SK-N-SH (cell line): ENCODE data around the gene RGS14. TPM values are rescaled to one million over a fixed set of nuclear protein-coding genes. Genes with fewer than 3 reads are reported as not detected.

Experiments used
- CTCF ChIA-PET: fragments of 300-600, 350-600 bp; formaldehyde crosslinking; extraction: SDS; loops from one replicate; lab custom pipeline; 2021; lab: Yijun Ruan, JAX
- POLR2A ChIA-PET: fragments of 350-600 bp; sonication (Branson Sonifier 250); formaldehyde crosslinking; extraction: SDS; loops from one replicate; lab custom pipeline; 2020; ENCODE audit warnings: antibody characterized with exemption, inconsistent platforms; lab: Yijun Ruan, JAX
- DNase-seq: peaks from one replicate; pipeline ENCODE4 v3.0.0; 2012
- H2AFZ ChIP-seq: fragments of 200-600 bp; sonication (generic); 2 replicates; pipeline ENCODE4 v1.8.1; 2016; ENCODE audit warnings: antibody characterized with exemption, mild to moderate bottlenecking, low read depth
- H3F3A ChIP-seq: fragments of 200-600 bp; sonication (generic); replicated peaks from 2 replicates; pipeline ENCODE3; 2016; ENCODE audit warnings: antibody characterized with exemption, mild to moderate bottlenecking; ENCODE audit not compliant: insufficient read depth
- H3K27ac ChIP-seq, 2 experiments: fragments of 200-500 bp in 1 of 2; fragments of 200-600 bp in 1 of 2; sonication (Bioruptor generic) in 1 of 2; sonication (generic), shearing (Covaris generic) in 1 of 2; 2 replicates each; pipeline versions ENCODE4 v1.5.1 to v1.6.1; 2014 to 2016; ENCODE audit warnings: low read depth in 2 of 2, inconsistent platforms in 1 of 2, low read length in 1 of 2, mild to moderate bottlenecking in 1 of 2, mixed read lengths in 1 of 2
- H3K27me3 ChIP-seq: fragments of 200-600 bp; sonication (generic), shearing (Covaris generic); 2 replicates; pipeline ENCODE4 v1.6.1; 2016; ENCODE audit warnings: mixed run types; ENCODE audit not compliant: insufficient read depth
- H3K36me3 ChIP-seq, 2 experiments: fragments of 200-500 bp in 1 of 2; fragments of 200-600 bp in 1 of 2; sonication (Bioruptor generic) in 1 of 2; sonication (generic) in 1 of 2; replicated peaks in 1 of 2; 2 replicates each; pipeline versions ENCODE3 to v1.5.1; 2014 to 2016; ENCODE audit warnings: low read length in 1 of 2, mild to moderate bottlenecking in 1 of 2; ENCODE audit not compliant: insufficient read depth in 2 of 2, control insufficient read depth in 1 of 2
- H3K4me1 ChIP-seq, 2 experiments: fragments of 200-500 bp in 1 of 2; fragments of 200-600 bp in 1 of 2; sonication (Bioruptor generic) in 1 of 2; sonication (generic), shearing (Covaris generic) in 1 of 2; 2 replicates each; pipeline versions ENCODE4 v1.5.1 to v1.6.1; 2014 to 2016; ENCODE audit warnings: low read depth in 1 of 2, low read length in 1 of 2, mixed run types in 1 of 2; ENCODE audit not compliant: insufficient read depth in 2 of 2, control insufficient read depth in 1 of 2
- H3K4me2 ChIP-seq: fragments of 200-600 bp; sonication (generic), shearing (Covaris generic); 2 replicates; pipeline ENCODE4 v1.6.1; 2017; ENCODE audit warnings: mixed run types
- H3K4me3 ChIP-seq, 2 experiments: fragments of 200-500 bp in 1 of 2; fragments of 200-600 bp in 1 of 2; sonication (Bioruptor generic) in 1 of 2; sonication (generic), shearing (Covaris generic) in 1 of 2; 2 replicates each; pipeline versions ENCODE4 v1.5.1 to v1.8.1; 2014 to 2016; ENCODE audit warnings: low read depth in 2 of 2, inconsistent platforms in 1 of 2, low read length in 1 of 2, mild to moderate bottlenecking in 1 of 2, mixed read lengths in 1 of 2, moderate library complexity in 1 of 2
- H3K79me2 ChIP-seq: fragments of 200-600 bp; sonication (generic); 2 replicates; pipeline ENCODE4 v1.8.1; 2017; ENCODE audit warnings: mild to moderate bottlenecking; ENCODE audit not compliant: insufficient read depth
- H3K9ac ChIP-seq: fragments of 200-600 bp; sonication (generic); 2 replicates; pipeline ENCODE4 v1.6.1; 2017; ENCODE audit warnings: mixed run types
- H3K9me2 ChIP-seq: fragments of 200-600 bp; sonication (generic); 2 replicates; pipeline ENCODE4 v1.6.1; 2017; ENCODE audit warnings: mixed run types
- H3K9me3 ChIP-seq: fragments of 200-600 bp; sonication (generic); 2 replicates; pipeline ENCODE4 v1.6.1; 2017; ENCODE audit warnings: mixed run types, mild to moderate bottlenecking, moderate library complexity
- H4K20me1 ChIP-seq: fragments of 200-600 bp; sonication (generic); 2 replicates; pipeline ENCODE4 v1.6.1; 2017; ENCODE audit warnings: mild to moderate bottlenecking, mixed run types; ENCODE audit not compliant: insufficient read depth
- CTCF ChIP-seq: fragments of 200-600 bp; sonication (generic); IDR thresholded peaks from 2 replicates; pipeline ENCODE4 v1.6.1; 2017; ENCODE audit warnings: antibody characterized with exemption, mild to moderate bottlenecking, moderate library complexity
- EP300 ChIP-seq, 2 experiments: IDR thresholded peaks; 2 replicates each; pipeline versions ENCODE4 v1.4.0 to v1.6.1; 2012; ENCODE audit warnings: borderline replicate concordance in 1 of 2, low read depth in 1 of 2, low read length in 1 of 2
- EZH2phosphoT487 ChIP-seq: fragments of 200-600 bp; sonication (generic); IDR thresholded peaks from 2 replicates; pipeline ENCODE4 v1.6.1; 2017; ENCODE audit warnings: low read depth, mixed run types, mild to moderate bottlenecking, antibody characterized with exemption, moderate library complexity, borderline replicate concordance
- FOXJ3 ChIP-seq: sonication (generic); formaldehyde crosslinking; IDR thresholded peaks from 2 replicates; pipeline ENCODE4 v1.5.1; 2020; ENCODE audit warnings: mild to moderate bottlenecking, missing genetic modification reagents
- FOXM1 ChIP-seq: IDR thresholded peaks from 2 replicates; pipeline ENCODE4 v1.4.0; 2012; ENCODE audit warnings: low read depth, mild to moderate bottlenecking
- GABPA ChIP-seq: IDR thresholded peaks from 2 replicates; pipeline ENCODE4 v1.4.0; 2012; ENCODE audit warnings: low read depth, mild to moderate bottlenecking
- GATA2 ChIP-seq: sonication (generic); formaldehyde crosslinking; IDR thresholded peaks from 2 replicates; pipeline ENCODE4 v1.5.0; 2020; ENCODE audit warnings: mild to moderate bottlenecking, missing genetic modification reagents
- IRF3 ChIP-seq: fragments of 150-350 bp; IDR thresholded peaks from 2 replicates; pipeline ENCODE4 v1.6.1; 2016; ENCODE audit warnings: mild to moderate bottlenecking, low read depth, low read length
- MAX ChIP-seq: IDR thresholded peaks from 2 replicates; pipeline ENCODE4 v1.4.0; 2012; ENCODE audit warnings: low read depth
- MXI1 ChIP-seq: IDR thresholded peaks from 2 replicates; pipeline ENCODE4 v1.6.1; 2012; ENCODE audit warnings: mild to moderate bottlenecking, low read depth, low read length, improper control_type of control experiment
- NFIC ChIP-seq: IDR thresholded peaks from 2 replicates; pipeline ENCODE4 v1.4.0; 2012; ENCODE audit warnings: borderline replicate concordance
- NRF1 ChIP-seq: IDR thresholded peaks from 2 replicates; pipeline ENCODE4 v1.6.1; 2012; ENCODE audit warnings: low read depth, mild to moderate bottlenecking, low read length
- PBX3 ChIP-seq: IDR thresholded peaks from 2 replicates; pipeline ENCODE4; 2012
- POLR2AphosphoS5 ChIP-seq: IDR thresholded peaks from 2 replicates; pipeline ENCODE4 v1.6.1; 2012; ENCODE audit warnings: low read depth, low read length
- RAD21 ChIP-seq: IDR thresholded peaks from 2 replicates; pipeline ENCODE4 v1.6.1; 2012; ENCODE audit warnings: mild to moderate bottlenecking, low read length
- REST ChIP-seq: IDR thresholded peaks from 2 replicates; pipeline ENCODE4 v1.6.1; 2012; ENCODE audit warnings: mild to moderate bottlenecking, low read depth, low read length, moderate library complexity
- RXRA ChIP-seq: IDR thresholded peaks from 2 replicates; pipeline ENCODE4 v1.4.0; 2012; ENCODE audit warnings: low read depth, mild to moderate bottlenecking, borderline replicate concordance
- SIN3A ChIP-seq: IDR thresholded peaks from 2 replicates; pipeline ENCODE4 v1.6.1; 2012; ENCODE audit warnings: low read depth, mild to moderate bottlenecking, low read length, moderate library complexity, borderline replicate concordance
- SMC3 ChIP-seq: IDR thresholded peaks from 2 replicates; pipeline ENCODE4 v1.6.1; 2012; ENCODE audit warnings: low read depth, low read length, improper control_type of control experiment
- TAF1 ChIP-seq: IDR thresholded peaks from 2 replicates; pipeline ENCODE4 v1.6.1; 2012; ENCODE audit warnings: low read depth, mild to moderate bottlenecking, low read length, moderate library complexity, borderline replicate concordance
- TCF12 ChIP-seq: IDR thresholded peaks from 2 replicates; pipeline ENCODE4 v1.4.0; 2012
- TEAD4 ChIP-seq: IDR thresholded peaks from 2 replicates; pipeline ENCODE4 v1.4.0; 2012; ENCODE audit warnings: mild to moderate bottlenecking, borderline replicate concordance; ENCODE audit not compliant: insufficient read depth
- USF1 ChIP-seq: IDR thresholded peaks from 2 replicates; pipeline ENCODE4 v1.4.0; 2012; ENCODE audit warnings: low read depth, borderline replicate concordance
- USF2 ChIP-seq: fragments of 150-350 bp; IDR thresholded peaks from 2 replicates; pipeline ENCODE4 v1.6.1; 2017; ENCODE audit warnings: antibody characterized with exemption, low read length, low read depth, borderline replicate concordance
- WGBS: methylation state at CpG from one replicate; pipeline ENCODE4 v1.1.6; 2017; ENCODE audit warnings: low lambda C conversion rate; 5-methylcytosine and 5-hydroxymethylcytosine counted together
- polyA plus RNA-seq, 3 experiments: library from polyadenylated mRNA; depleted of rRNA; stranded (reverse); fragments of >200 nt; gene quantifications; 2 replicates each; pipeline ENCODE4 v1.2.3, GENCODE V29; 2012

The RGS14 gene
- polyA plus RNA-seq, 1 of the 3 experiments (the other 2 are of a cell fraction): 26.5 TPM

- H3K9ac ChIP-seq: no peak overlapping the region
- H3K4me2 ChIP-seq: no peak overlapping the region
- 78% methylated on average over 11 of the region's 11 CpGs for WGBS
- no peak overlapping the region for H3K4me3 ChIP-seq
- H3K36me3 ChIP-seq: no peaks in the 10 kb centered on the region
- no peaks in the 10 kb centered on the region for H3K79me2 ChIP-seq
- H4K20me1 ChIP-seq: no peaks in the 10 kb centered on the region
- DNase-seq: peak; percentile 56
- H3K4me1 ChIP-seq: peaks cover 0 to 7% of the 10 kb centered on the region in 2 experiments; a peak in 2 of 4 replicates
- no peak overlapping the region for H3K27ac ChIP-seq
- H3K27me3 ChIP-seq: no peaks in the 10 kb centered on the region
- POLR2A ChIA-PET: interaction anchor here (0.7 kb wide), 1 partner anchor 13 kb away, joined by 3 read pairs; no protein-coding TSS in a partner anchor
- peaks cover 4% of the 10 kb centered on the region for H3F3A ChIP-seq
- H3K9me2 ChIP-seq: no peaks in the 10 kb centered on the region
- H3K9me3 ChIP-seq: no peaks in the 10 kb centered on the region
- no peak overlapping the region for H2AFZ ChIP-seq
- TF ChIP-seq TEAD4 (no peak), RXRA (no peak), MAX (no peak), PBX3 (no peak), POLR2AphosphoS5 (no peak), FOXJ3 (CRISPR knock-in tag) (no peak), NRF1 (no peak), MXI1 (no peak), IRF3 (no peak), USF1 (no peak), FOXM1 (no peak), GABPA (no peak), NFIC (no peak), TAF1 (no peak), TCF12 (no peak), RAD21 (peak; percentile 38), SMC3 (peak; percentile 26; the same call in 1 of the 2 replicates), EZH2phosphoT487 (no peak), SIN3A (no peak), CTCF (peak; percentile 27), REST (no peak), GATA2 (no peak), EP300 (IDR thresholded peaks at IDR 0.05; ENCODE audit: borderline replicate concordance in 1 of 2, low read depth in 1 of 2, low read length in 1 of 2) (no peak), USF2 (no peak)
- TF ChIP-seq, all 33 proteins: peak for 3
- CTCF ChIA-PET: interaction anchor here (0.7 to 14.2 kb wide), 12 partner anchors 7 to 269 kb away, joined by 3 to 209 read pairs (median 4); no protein-coding TSS in a partner anchor
Observed at GRCh38 chr5:177382423-177383029, 24.8 kb downstream of the RGS14 start.
